ENCODE measurements around the gene NUBP2.
"Not testable (repeated sequence)": the region's sequence is repeated elsewhere in the genome, so short reads cannot be mapped to it uniquely, and the experiment has no call there.

NUBP2 gene

GRCh38 chr16:1787322-1788094, 4.7 kb downstream of the NUBP2 start:
- DNase-seq, result no peak

GRCh38 chr16:1788095-1788707, 5.4 kb downstream of the NUBP2 start:
- DNase-seq, result no peak

- DNase-seq, result no peak
Observed at GRCh38 chr16:1788708-1789100, 5.9 kb downstream of the NUBP2 start.

- no peak for DNase-seq
Observed at GRCh38 chr16:1789643-1790045, 6.9 kb downstream of the NUBP2 start.

GRCh38 chr16:1790261-1790610, 7.5 kb downstream of the NUBP2 start:
- no peak for DNase-seq

- no peak for DNase-seq
Observed at GRCh38 chr16:1790611-1791255, 8.0 kb downstream of the NUBP2 start.

- DNase-seq, result no peak
Observed at GRCh38 chr16:1791256-1791942, 8.6 kb downstream of the NUBP2 start.

- DNase-seq, result no peak
Observed at GRCh38 chr16:1791943-1792812, 9.4 kb downstream of the NUBP2 start.

GRCh38 chr16:1792836-1793577, 10.2 kb downstream of the NUBP2 start:
- no peak for DNase-seq

GRCh38 chr16:1793578-1794220, 10.9 kb downstream of the NUBP2 start, which contains the start of gene IGFALS:
TSS of gene IGFALS (minus strand) at chr16:1793705. CDS start at chr16:1793652, 53 bp downstream.
- DNase-seq, result no peak

GRCh38 chr16:1794221-1794871, 11.6 kb downstream of the NUBP2 start:
- no peak for DNase-seq

GRCh38 chr16:1794908-1795666, 12.3 kb downstream of the NUBP2 start:
- no peak for DNase-seq

- not testable (repeated sequence) for DNase-seq
Observed at GRCh38 chr16:1799263-1799662, 16.5 kb downstream of the NUBP2 start.

GRCh38 chr16:1800701-1801100, 17.9 kb downstream of the NUBP2 start:
- DNase-seq, result no peak

GRCh38 chr16:1807626-1808025, 24.9 kb downstream of the NUBP2 start:
- DNase-seq, result no peak

- no peak for DNase-seq
Observed at GRCh38 chr16:1808691-1809090, 25.9 kb downstream of the NUBP2 start.

- no peak for DNase-seq
Observed at GRCh38 chr16:1809281-1809801, 26.6 kb downstream of the NUBP2 start.

- no peak for DNase-seq
Observed at GRCh38 chr16:1810106-1810505, 27.3 kb downstream of the NUBP2 start.

GRCh38 chr16:1810536-1810935, 27.8 kb downstream of the NUBP2 start:
- DNase-seq, result no peak

Data from cerebellar nuclear complex (tissue), 1 donor.